Activated CD8-positive, alpha-beta memory T cell treated with anti-CD3 and anti-CD28 coated beads, Interleukin-2, amount 50 U/mL, for 24 hours (primary cell): ENCODE results near the gene RGS19.

Experiments used
- DNase-seq: peaks from one replicate; pipeline ENCODE4 v3.0.0-alpha.2; 2020; ENCODE audit errors: extremely low read depth

RGS19 gene

GRCh38 chr20:64063389-64064144 lies 15.8 kb downstream of the RGS19 start:
- no peak for DNase-seq

GRCh38 chr20:64062596-64063388 lies 16.5 kb downstream of the RGS19 start, which contains the start of gene TCEA2:
Gene TCEA2, plus strand, starts transcription at chr20:64063198. Its CDS starts 115 bp downstream, at chr20:64063313.
- DNase-seq, result peak; percentile 84

GRCh38 chr20:64062276-64062595 lies 17.1 kb downstream of the RGS19 start:
- DNase-seq, result no peak

GRCh38 chr20:64058536-64058935 lies 20.8 kb downstream of the RGS19 start:
- DNase-seq, result no peak

- peak; percentile 58 for DNase-seq
These were observed 21.5 kb downstream of the RGS19 start for GRCh38 chr20:64057628-64058498.

- no peak for DNase-seq
These were observed 22.3 kb downstream of the RGS19 start for GRCh38 chr20:64056889-64057627.

GRCh38 chr20:64056639-64056888 lies 22.8 kb downstream of the RGS19 start:
- DNase-seq, result no peak

GRCh38 chr20:64055893-64056638 lies 23.3 kb downstream of the RGS19 start:
- no peak for DNase-seq

- DNase-seq, result no peak
These were observed 23.9 kb downstream of the RGS19 start for GRCh38 chr20:64055396-64055892.

- no peak for DNase-seq
These were observed 25.3 kb downstream of the RGS19 start for GRCh38 chr20:64053841-64054661.

GRCh38 chr20:64052987-64053840 lies 26.1 kb downstream of the RGS19 start:
- DNase-seq, result no peak

- no peak for DNase-seq
These were observed 27.0 kb downstream of the RGS19 start for GRCh38 chr20:64052326-64052722.

GRCh38 chr20:64051561-64052325 lies 27.6 kb downstream of the RGS19 start:
- no peak for DNase-seq

GRCh38 chr20:64051033-64051452 lies 28.3 kb downstream of the RGS19 start:
- no peak for DNase-seq

- no peak for DNase-seq
These were observed 28.9 kb downstream of the RGS19 start for GRCh38 chr20:64050261-64051032.

- no peak for DNase-seq
These were observed 29.4 kb downstream of the RGS19 start for GRCh38 chr20:64049878-64050260.

GRCh38 chr20:64049060-64049877 lies 30.0 kb downstream of the RGS19 start, which contains the start of gene SOX18:
Gene SOX18, minus strand, starts transcription at chr20:64049639. Its CDS starts 123 bp downstream, at chr20:64049516.
- DNase-seq, result no peak
